Measurements from ENCODE around the gene APOBEC3G. TPM values are rescaled to one million over a fixed set of nuclear protein-coding genes. Genes with fewer than 3 reads are reported as not detected.
"Not testable (repeated sequence)": the region's sequence is repeated elsewhere in the genome, so short reads cannot be mapped to it uniquely, and the experiment has no call there.

Gene APOBEC3G
- total RNA-seq, 4 donors from 2014 or later = 7.2 to 17.7 (median 9.9) TPM

GRCh38 chr22:39055658-39056057 lies 21.4 kb upstream of the APOBEC3G start:
- WGBS, 2 donors = 92 to 97% methylated on average over 11 of the region's 11 CpGs
- no peaks in the 10 kb centered on the region for H3K36me3 ChIP-seq
- DNase-seq = no peak
- H3K9me3 ChIP-seq = no peaks in the 10 kb centered on the region
- no peaks in the 10 kb centered on the region for H3K27me3 ChIP-seq
- H3K4me1 ChIP-seq = no peaks in the 10 kb centered on the region
- no peak for TF ChIP-seq POLR2A (IDR thresholded peaks at IDR 0.05)
- no peak for TF ChIP-seq CTCF (IDR thresholded peaks at IDR 0.05)
- intact Hi-C loops (cut with DNase I) = no loop called here
- H3K4me3 ChIP-seq (replicated peaks in 1 of 3) = no peak overlapping the region
- H3K27ac ChIP-seq = no peak overlapping the region

- H3K27me3 ChIP-seq; intact Hi-C loops (cut with DNase I); H3K9me3 ChIP-seq; H3K4me3 ChIP-seq (replicated peaks in 1 of 3); H3K36me3 ChIP-seq; DNase-seq; H3K27ac ChIP-seq; H3K4me1 ChIP-seq: not testable (repeated sequence)
- 70 to 71% methylated on average over 6 of the region's 6 CpGs for WGBS, 2 donors
These were observed 15.8 kb upstream of the APOBEC3G start for GRCh38 chr22:39061290-39061689.

GRCh38 chr22:39061951-39062350 lies 15.1 kb upstream of the APOBEC3G start:
- H3K4me1 ChIP-seq; DNase-seq; H3K4me3 ChIP-seq (replicated peaks in 1 of 3); H3K27ac ChIP-seq; H3K27me3 ChIP-seq; intact Hi-C loops (cut with DNase I); H3K36me3 ChIP-seq; H3K9me3 ChIP-seq: not testable (repeated sequence)
- 85 to 93% methylated on average over 10 of the region's 10 CpGs for WGBS, 2 donors

- intact Hi-C loops (cut with DNase I); H3K4me3 ChIP-seq (replicated peaks in 1 of 3); DNase-seq; H3K4me1 ChIP-seq; H3K9me3 ChIP-seq; H3K27me3 ChIP-seq; H3K36me3 ChIP-seq; H3K27ac ChIP-seq: not testable (repeated sequence)
- WGBS, 2 donors = 96 to 98% methylated on average over 8 of the region's 8 CpGs
These were observed 13.2 kb upstream of the APOBEC3G start for GRCh38 chr22:39063904-39064303.

- H3K27ac ChIP-seq; H3K4me3 ChIP-seq (replicated peaks in 1 of 3); DNase-seq; intact Hi-C loops (cut with DNase I); H3K9me3 ChIP-seq; H3K36me3 ChIP-seq; H3K27me3 ChIP-seq; H3K4me1 ChIP-seq: not testable (repeated sequence)
- WGBS, 2 donors = 85 to 88% methylated on average over 9 of the region's 9 CpGs
These were observed 10.4 kb upstream of the APOBEC3G start for GRCh38 chr22:39066442-39067276.

GRCh38 chr22:39068033-39068785 lies 8.9 kb upstream of the APOBEC3G start:
- 71 to 72% methylated on average over 13 of the region's 13 CpGs for WGBS, 2 donors
- Histone ChIP-seq H3K27ac (no peak overlapping the region), H3K36me3 (no peaks in the 10 kb centered on the region), H3K4me1 (no peaks in the 10 kb centered on the region), H3K27me3 (no peaks in the 10 kb centered on the region), H3K4me3 (replicated peaks in 1 of 3) (no peak overlapping the region), H3K9me3 (no peaks in the 10 kb centered on the region)
- no peak for TF ChIP-seq CTCF (IDR thresholded peaks at IDR 0.05)
- TF ChIP-seq POLR2A (IDR thresholded peaks at IDR 0.05) = no peak
- DNase-seq = peak in 1 of 2 donors; percentile 20
- intact Hi-C loops (cut with DNase I) = no loop called here

- Histone ChIP-seq H3K9me3 (no peaks in the 10 kb centered on the region), H3K36me3 (no peaks in the 10 kb centered on the region), H3K4me3 (replicated peaks in 1 of 3) (no peak overlapping the region), H3K4me1 (no peaks in the 10 kb centered on the region), H3K27ac (no peak overlapping the region), H3K27me3 (no peaks in the 10 kb centered on the region)
- WGBS, 2 donors = 88% methylated on average over 7 of the region's 7 CpGs
- intact Hi-C loops (cut with DNase I) = no loop called here
- no peak for DNase-seq
- no peak for TF ChIP-seq CTCF (IDR thresholded peaks at IDR 0.05)
- TF ChIP-seq POLR2A (IDR thresholded peaks at IDR 0.05) = no peak
These were observed 6.9 kb upstream of the APOBEC3G start for GRCh38 chr22:39070186-39070585.

GRCh38 chr22:39072581-39072981 lies 4.5 kb upstream of the APOBEC3G start:
- H3K27ac ChIP-seq; H3K4me3 ChIP-seq (replicated peaks in 1 of 3); intact Hi-C loops (cut with DNase I); H3K4me1 ChIP-seq; DNase-seq; H3K36me3 ChIP-seq; H3K27me3 ChIP-seq; H3K9me3 ChIP-seq: not testable (repeated sequence)
- 78 to 91% methylated on average over 6 of the region's 7 CpGs for WGBS, 2 donors

All from thyroid gland (tissue), 4 donors.